ENCODE results near the gene CHAC1. TPM values are rescaled to one million over a fixed set of nuclear protein-coding genes. Genes with fewer than 3 reads are reported as not detected.

The CHAC1 gene
- total RNA-seq, 1 experiment from 2014 or later: 48.7 TPM

GRCh38 chr15:40957581-40958051, 4.3 kb downstream of the CHAC1 start:
- no peak overlapping the region for H4K91ac ChIP-seq (ENCODE audit: insufficient read length, low read depth, low read length)
- no peak overlapping the region for H2BK20ac ChIP-seq (ENCODE audit: low read depth, low read length, poor library complexity, severe bottlenecking)
- H2BK12ac ChIP-seq (ENCODE audit: insufficient read length, low read depth, low read length): no peak overlapping the region
- H3K79me2 ChIP-seq (ENCODE audit: insufficient read depth, low read length): no peaks in the 10 kb centered on the region; the same call in 1 of the 2 replicates
- H2AK5ac ChIP-seq (ENCODE audit: insufficient read length, low read length): no peak overlapping the region
- no peaks in the 10 kb centered on the region for H3K79me1 ChIP-seq (ENCODE audit: insufficient read depth, low read depth, low read length, poor library complexity, severe bottlenecking)
- no peak overlapping the region for H3T11ph ChIP-seq (ENCODE audit: low read length)
- WGBS (ENCODE audit: extremely low coverage, insufficient read length, low lambda C conversion rate): no CpG with 5 or more reads among the region's 9 CpGs
- no peak overlapping the region for H2AFZ ChIP-seq (ENCODE audit: low read length)
- no peak overlapping the region for H2BK5ac ChIP-seq (ENCODE audit: insufficient read length, low read length)
- no peak overlapping the region for H3K9ac ChIP-seq (ENCODE audit: extremely low read depth, insufficient read length, low read length)
- H3K18ac ChIP-seq (ENCODE audit: insufficient read length, low read depth, low read length): no peak overlapping the region
- no peak overlapping the region for H3K4ac ChIP-seq (ENCODE audit: low read depth, low read length)
- peaks cover 18 to 35% (median 33%) of the 10 kb centered on the region in 3 experiments for H3K36me3 Mint-ChIP-seq (ENCODE audit: insufficient read depth in 1 of 3, low read depth in 3 of 3)
- peak overlapping the region in 2 of 3 experiments; percentile 35 to 78; a peak in 3 of 7 replicates for H3K27ac Mint-ChIP-seq
- H3K27ac ChIP-seq (ENCODE audit: insufficient read length, low read depth, low read length): no peak overlapping the region
- H3K4me2 ChIP-seq (ENCODE audit: insufficient read depth, insufficient read length, low read length): no peak overlapping the region
- H3K4me1 ChIP-seq (ENCODE audit: insufficient read depth, low read length): peaks cover 3% of the 10 kb centered on the region; the same call in 1 of the 2 replicates
- no peaks in the 10 kb centered on the region; a peak in 1 of 5 replicates for H3K9me3 Mint-ChIP-seq
- H3K27me3 Mint-ChIP-seq (ENCODE audit: low read depth): no peaks in the 10 kb centered on the region; the same call in 1 of the 2 replicates
- no peak overlapping the region for H3K56ac ChIP-seq (ENCODE audit: insufficient read length, low read depth, low read length)
- no peak overlapping the region for H2BK15ac ChIP-seq (ENCODE audit: low read depth, low read length)
- peaks cover 13% of the 10 kb centered on the region for H3K23me2 ChIP-seq (ENCODE audit: insufficient read length, low read depth, low read length, poor library complexity, severe bottlenecking)
- no peak for DNase-seq
- H4K20me1 ChIP-seq (ENCODE audit: control insufficient read depth, insufficient read depth, insufficient read length): no peaks in the 10 kb centered on the region
- no peak overlapping the region for H4K8ac ChIP-seq (replicated peaks; ENCODE audit: insufficient read length, low read depth, low read length)
- no peak overlapping the region for H2BK120ac ChIP-seq (ENCODE audit: low read depth, low read length, poor library complexity, severe bottlenecking)
- H3K27me3 ChIP-seq (ENCODE audit: insufficient read depth, low read length): no peaks in the 10 kb centered on the region
- no peak overlapping the region for H3K4me3 Mint-ChIP-seq
- no peak overlapping the region for H4K5ac ChIP-seq (ENCODE audit: insufficient read length, low read depth, low read length)
- no peak overlapping the region for H3K23ac ChIP-seq (ENCODE audit: insufficient read length, low read depth, low read length)
- H3K9me3 ChIP-seq (ENCODE audit: control insufficient read depth, low read depth, low read length): no peaks in the 10 kb centered on the region
- TF ChIP-seq CTCF (conservative IDR thresholded peaks at IDR 0.05): no peak
- no peak overlapping the region for H3K14ac ChIP-seq (ENCODE audit: insufficient read depth, low read length)
- H3K4me1 Mint-ChIP-seq: peaks cover 41 to 52% of the 10 kb centered on the region in 2 experiments

All from H9 (cell line).